GM19328 (cell line): Measurements from ENCODE around the gene SPOCK2.

ENCODE experiments used
- ATAC-seq: cut with Tn5 transposase; IDR thresholded peaks from one replicate; pipeline ENCODE4 v1.9.1; 2021; ENCODE audit warnings: mild to moderate bottlenecking, moderate library complexity; ENCODE audit not compliant: unreplicated experiment

Gene SPOCK2

GRCh38 chr10:72074574-72075375, 13.6 kb downstream of the SPOCK2 start:
- ATAC-seq: no peak

- ATAC-seq: no peak
Measured at GRCh38 chr10:72073708-72074573, 14.4 kb downstream of the SPOCK2 start.

DNA sequence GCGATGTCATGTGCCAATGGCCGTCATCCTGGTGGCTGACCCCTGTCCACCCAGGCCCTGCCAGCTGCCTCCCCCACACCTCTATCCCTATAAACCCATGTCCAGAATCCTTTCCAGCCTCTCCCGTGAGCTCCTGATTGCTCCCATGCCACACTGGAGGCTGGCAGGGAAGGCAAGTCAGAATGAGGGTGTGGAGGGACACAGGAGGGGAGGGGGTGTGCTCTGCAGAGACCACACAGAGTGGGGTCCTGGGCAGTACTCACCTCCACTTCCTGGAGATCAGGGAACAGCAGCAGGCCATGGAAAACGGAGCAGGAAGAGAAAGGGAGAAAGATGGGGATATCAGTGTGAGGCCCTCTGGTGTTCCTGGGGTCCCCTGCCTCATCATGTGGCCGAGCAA, 15.7 kb downstream of the SPOCK2 start:
- no peak for ATAC-seq

DNA sequence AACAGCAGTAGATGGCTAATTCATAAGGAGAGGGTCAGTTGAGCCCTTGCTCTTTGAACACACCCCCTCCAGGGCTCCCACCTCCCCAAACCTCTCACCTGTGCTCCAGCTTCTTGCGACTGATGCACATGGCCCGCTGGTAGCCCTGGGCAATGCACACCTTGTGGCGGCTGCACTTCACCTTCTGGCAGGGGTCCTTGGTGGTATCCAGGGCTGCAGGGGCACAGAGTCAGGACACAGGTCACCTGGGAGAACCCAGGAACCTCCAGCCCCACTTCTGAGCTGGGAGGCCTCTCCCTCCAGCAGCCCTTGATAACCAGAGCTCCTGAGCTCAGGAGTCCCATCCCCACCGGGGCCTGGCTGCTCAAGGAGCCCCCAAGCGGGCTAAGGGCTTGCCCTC, 16.3 kb downstream of the SPOCK2 start:
- no peak for ATAC-seq

DNA sequence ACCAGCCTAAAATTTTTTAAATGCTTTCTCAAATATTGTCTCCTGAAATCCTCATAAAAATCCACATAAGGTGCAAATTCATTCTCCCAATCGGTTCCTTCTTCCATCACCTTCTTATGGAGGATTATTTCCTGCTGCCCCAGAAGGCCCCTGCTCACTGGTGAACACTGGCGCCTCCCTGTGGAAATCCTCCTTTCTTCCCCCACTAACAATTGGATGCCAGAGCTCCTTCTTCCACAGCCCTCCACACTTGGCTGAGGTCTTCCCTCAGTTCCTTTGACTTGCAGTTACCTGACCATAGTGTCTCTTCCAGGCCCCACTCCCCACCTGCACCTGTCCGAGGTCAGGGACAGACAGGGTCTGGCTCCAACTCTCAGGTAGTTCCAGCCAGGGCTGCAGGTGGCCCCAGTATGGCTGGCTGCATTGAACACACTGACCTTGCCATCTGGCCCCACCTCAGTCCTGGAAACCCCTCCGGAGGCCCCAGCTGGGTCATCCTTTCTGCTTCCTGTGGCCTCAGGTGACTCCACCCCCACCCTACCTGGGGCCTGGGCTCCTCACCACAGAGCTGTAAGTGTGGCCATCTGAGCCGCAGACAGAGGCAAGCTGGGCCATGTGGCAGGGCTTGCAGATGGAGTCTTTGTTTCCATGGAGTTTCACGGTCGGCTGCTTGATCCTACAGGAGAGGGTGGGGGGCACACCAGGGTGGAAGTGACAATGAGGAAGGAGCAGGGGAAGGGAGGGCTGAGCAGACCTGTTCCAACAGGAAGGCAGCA, 18.4 kb downstream of the SPOCK2 start:
- no peak for ATAC-seq

DNA sequence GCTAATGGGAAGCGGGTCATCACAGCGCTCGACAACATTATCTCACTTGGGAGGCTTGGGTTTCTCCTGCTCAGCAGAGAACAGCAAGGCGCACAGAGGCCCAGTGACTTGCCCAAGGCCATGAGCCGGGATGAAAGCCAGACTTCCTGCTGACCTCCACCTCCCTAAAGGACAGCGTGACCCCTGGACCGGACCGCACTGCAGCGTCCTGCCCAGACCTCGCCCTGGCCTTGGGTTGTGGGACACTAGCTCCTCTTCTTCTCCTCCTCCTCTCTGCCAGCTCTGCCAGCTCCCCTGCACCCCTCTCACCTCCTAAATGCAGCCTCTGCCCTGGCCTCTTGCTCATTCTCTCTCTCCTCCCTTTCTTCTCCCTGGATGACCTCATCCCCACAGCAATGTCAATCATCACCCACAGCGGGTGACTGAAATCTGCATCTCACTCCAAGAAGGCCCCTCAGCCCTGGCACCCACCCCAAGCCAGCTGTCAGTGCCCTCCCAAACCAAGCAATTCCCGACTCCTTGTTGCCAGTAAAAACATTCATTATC, 19.4 kb downstream of the SPOCK2 start:
- ATAC-seq: no peak

DNA sequence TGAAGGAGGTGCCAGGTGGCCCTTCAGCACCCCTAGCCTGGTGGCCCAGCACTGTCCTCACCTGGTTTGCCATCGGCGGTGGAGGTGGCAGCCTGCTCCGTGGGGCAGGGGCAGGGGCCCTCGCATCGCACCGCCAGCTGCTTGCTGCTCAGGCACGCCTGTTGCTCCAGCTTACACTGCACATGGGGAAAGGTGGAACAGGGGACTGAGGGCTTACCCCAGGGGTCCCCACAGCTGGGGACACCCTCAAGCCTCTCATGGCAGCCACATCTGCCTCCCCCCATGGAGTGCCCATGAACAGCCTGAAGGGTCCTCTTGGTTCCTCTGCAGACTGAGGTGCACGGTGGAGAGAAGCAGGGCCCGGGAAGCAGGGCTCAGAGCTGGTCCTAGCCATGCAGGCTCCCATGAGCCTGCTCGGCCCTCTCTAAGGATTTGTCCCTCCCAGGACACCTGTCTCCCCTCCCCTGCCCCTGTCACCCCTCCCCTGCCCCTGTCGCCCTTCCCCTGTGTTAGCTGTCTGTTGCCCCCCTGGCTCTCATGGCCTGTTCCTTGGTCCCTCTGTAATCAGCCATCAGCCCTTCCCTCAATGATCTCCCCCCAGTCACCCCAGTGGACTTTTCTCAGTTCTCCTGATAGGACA, 20.1 kb downstream of the SPOCK2 start:
- ATAC-seq: no peak

- no peak for ATAC-seq
Measured at GRCh38 chr10:72067463-72068125, 20.8 kb downstream of the SPOCK2 start.

DNA sequence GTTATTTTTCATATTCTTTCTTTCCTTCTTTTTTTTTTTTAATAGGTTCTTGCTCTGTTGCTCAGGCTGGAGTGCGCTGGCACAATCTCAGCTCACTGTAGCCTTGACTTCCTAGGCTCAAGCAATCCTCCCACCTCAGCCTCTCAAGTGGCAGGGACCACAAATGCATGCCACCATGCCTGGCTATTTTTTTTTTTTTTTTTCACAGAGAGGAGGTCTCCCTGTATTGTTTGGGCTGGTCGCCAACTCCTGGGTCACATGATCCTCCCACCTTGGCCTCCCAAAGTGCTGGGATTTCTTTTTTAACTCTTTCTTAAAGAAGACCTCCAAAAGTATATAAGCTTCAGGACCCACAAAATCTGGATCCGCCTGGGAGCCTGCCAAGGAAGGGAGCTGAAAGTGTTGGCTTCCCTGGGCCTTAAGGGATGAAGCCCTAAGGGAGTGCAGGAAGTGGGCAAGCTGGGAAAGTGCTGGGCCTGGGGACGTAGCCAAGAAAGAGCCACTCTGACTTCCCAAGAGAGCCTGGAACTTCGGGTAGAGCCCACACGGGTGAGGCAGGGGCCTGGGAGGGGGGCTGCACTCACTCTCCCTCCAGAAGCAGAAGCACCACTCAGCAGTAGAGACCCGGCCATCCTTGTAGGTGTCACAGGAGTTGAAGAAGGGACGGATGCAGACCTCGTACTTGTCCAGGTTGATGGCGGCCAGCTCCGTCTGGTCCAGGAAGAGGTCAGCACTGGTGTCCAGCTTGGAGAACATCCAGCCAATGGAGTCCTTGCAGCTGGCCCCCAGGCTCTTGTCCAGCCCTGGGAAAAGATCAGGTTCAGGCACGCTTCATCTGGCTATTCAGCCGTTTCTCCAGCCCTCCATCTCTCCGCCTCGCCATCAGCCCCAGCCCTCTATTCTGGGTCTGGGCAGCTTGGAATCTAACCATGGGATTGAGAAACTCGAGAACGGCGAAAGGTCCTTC, 21.8 kb downstream of the SPOCK2 start:
- ATAC-seq: no peak

DNA sequence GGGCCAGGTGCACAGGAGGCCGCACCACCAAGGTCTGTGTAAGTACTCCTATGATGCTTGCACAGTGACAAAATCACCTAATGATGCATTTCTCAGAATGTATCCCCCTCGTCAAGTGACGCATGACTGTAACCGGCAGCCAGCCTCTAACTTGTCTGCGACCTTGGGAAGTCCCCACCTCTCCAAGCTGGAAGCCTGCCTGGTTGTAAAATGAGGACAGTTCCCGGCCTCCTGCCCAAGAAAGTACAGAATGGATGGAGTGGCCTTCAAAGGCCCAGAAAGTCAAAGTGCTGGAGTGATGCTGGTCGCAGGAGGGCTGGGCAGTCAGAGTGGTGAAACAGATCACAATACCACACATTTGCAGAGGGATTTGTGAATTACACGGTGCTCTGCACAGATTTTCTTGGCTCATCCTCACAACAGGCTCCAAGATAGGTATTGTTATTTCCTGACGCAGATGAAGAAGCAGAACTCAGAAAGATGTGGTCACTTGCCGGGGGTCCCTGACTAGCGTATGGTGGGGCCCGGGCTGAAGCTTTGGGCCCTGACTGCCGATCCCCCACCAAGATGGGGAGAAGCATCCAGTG, 22.8 kb downstream of the SPOCK2 start:
- ATAC-seq: no peak

GRCh38 chr10:72063703-72064391, 24.5 kb downstream of the SPOCK2 start:
- ATAC-seq: no peak

- no peak for ATAC-seq
Measured at GRCh38 chr10:72062832-72063702, 25.3 kb downstream of the SPOCK2 start.

GRCh38 chr10:72062382-72062781, 26.0 kb downstream of the SPOCK2 start:
- ATAC-seq: no peak

DNA sequence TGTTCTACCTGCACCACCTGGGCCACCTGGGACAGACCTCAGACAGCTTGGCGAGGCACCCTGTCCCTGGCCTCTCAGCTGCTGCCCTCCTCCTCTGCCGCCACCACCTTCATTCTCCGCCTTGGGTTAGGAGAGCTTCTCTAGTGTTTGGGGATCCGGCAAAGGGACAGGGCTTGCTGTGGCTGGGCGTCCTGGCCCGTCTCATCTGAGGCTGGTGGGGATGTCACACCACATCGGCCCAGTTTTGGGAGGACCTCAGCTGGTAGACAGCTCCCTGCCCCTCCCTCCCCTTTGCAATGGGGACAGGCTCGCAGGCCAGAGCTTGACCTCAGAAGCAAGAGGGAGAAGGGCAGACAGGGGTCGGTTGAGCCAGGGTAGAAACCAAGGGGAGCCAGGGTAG, 26.4 kb downstream of the SPOCK2 start:
- no peak for ATAC-seq

- ATAC-seq: no peak
Measured at GRCh38 chr10:72061491-72061890, 26.9 kb downstream of the SPOCK2 start.

- no peak for ATAC-seq
Measured at GRCh38 chr10:72059843-72060822, 28.2 kb downstream of the SPOCK2 start.
